OCI-LY1 (cell line): ENCODE measurements around the gene DLK1.

Source experiments
- EZH2 ChIP-seq: fragments of 200-600 bp; sonication (generic), shearing (Covaris generic); IDR thresholded peaks from 2 replicates; pipeline ENCODE4 v1.8.0; 2017; ENCODE audit warnings: borderline replicate concordance, mixed run types, mild to moderate bottlenecking, antibody characterized with exemption, low read length, moderate library complexity, mixed read lengths
- TF ChIP-seq, protein P1 (sequence below): fragments of 200-600 bp; sonication (generic), shearing (Covaris generic); IDR thresholded peaks from 2 replicates; pipeline ENCODE4 v1.5.1; 2017; ENCODE audit warnings: mild to moderate bottlenecking, antibody characterized with exemption, low read length, moderate library complexity, mixed read lengths

DNA sequence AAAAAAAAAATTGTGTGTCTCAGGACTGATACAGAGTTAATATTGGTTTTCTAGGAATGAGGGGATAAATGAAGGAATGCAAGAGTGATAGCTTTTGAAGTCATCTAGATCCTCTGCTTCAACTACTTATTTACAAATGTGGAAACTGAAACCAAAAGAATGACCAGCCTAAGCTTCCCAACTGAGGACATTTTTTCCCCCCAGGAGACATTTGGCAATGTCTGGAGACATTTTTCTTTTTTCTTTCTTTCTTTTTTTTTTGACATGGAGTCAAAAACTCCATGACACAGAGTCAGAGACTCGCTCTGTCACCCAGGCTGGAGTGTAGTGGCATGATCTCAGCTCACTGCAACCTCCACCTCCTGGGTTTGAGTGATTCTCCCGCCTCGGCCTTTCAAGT is 15.3 kb downstream of the DLK1 start:
- TF ChIP-seq, protein P1, sequence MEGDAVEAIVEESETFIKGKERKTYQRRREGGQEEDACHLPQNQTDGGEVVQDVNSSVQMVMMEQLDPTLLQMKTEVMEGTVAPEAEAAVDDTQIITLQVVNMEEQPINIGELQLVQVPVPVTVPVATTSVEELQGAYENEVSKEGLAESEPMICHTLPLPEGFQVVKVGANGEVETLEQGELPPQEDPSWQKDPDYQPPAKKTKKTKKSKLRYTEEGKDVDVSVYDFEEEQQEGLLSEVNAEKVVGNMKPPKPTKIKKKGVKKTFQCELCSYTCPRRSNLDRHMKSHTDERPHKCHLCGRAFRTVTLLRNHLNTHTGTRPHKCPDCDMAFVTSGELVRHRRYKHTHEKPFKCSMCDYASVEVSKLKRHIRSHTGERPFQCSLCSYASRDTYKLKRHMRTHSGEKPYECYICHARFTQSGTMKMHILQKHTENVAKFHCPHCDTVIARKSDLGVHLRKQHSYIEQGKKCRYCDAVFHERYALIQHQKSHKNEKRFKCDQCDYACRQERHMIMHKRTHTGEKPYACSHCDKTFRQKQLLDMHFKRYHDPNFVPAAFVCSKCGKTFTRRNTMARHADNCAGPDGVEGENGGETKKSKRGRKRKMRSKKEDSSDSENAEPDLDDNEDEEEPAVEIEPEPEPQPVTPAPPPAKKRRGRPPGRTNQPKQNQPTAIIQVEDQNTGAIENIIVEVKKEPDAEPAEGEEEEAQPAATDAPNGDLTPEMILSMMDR = no peak
- no peak for TF ChIP-seq EZH2
